ENCODE measurements around the gene CYP2W1. TPM values are rescaled to one million over a fixed set of nuclear protein-coding genes. Genes with fewer than 3 reads are reported as not detected.
A peak's percentile ranks its signal among the peaks of the same experiment; 100 is the strongest.
"Not testable (repeated sequence)": the region's sequence is repeated elsewhere in the genome, so short reads cannot be mapped to it uniquely, and the experiment has no call there.

Gene CYP2W1
- total and polyA plus RNA-seq, 8 donors, result 6.2 to 16.9 (median 9.0) TPM; not detected in 2

GRCh38 chr7:1032536-1033181 lies 49.7 kb downstream of the CYP2W1 start:
- no peak for TF ChIP-seq CTCF (IDR thresholded peaks at IDR 0.05)
- Histone ChIP-seq H3K27ac (no peak overlapping the region), H3K4me3 (no peak overlapping the region), H3K9me3 (no peaks in the 10 kb centered on the region), H3K27me3 (peaks cover 0 to 6% of the 10 kb centered on the region in 2 donors), H3K4me1 (peaks cover 5 to 10% of the 10 kb centered on the region in 2 donors), H3K36me3 (no peaks in the 10 kb centered on the region)
- ATAC-seq, result no peak
- DNase-seq, result peak in 1 of 4 donors; percentile 69
- intact Hi-C loops (cut with DNase I), result no loop called here

GRCh38 chr7:1033546-1034145 lies 50.7 kb downstream of the CYP2W1 start:
- H3K27me3 ChIP-seq, result no peaks in the 10 kb centered on the region
- peak in 1 of 4 donors; percentile 58 for DNase-seq
- no peak overlapping the region for H3K4me3 ChIP-seq
- H3K4me1 ChIP-seq, result peaks cover 5 to 8% of the 10 kb centered on the region in 2 donors
- TF ChIP-seq CTCF (IDR thresholded peaks at IDR 0.05), result no peak
- no peaks in the 10 kb centered on the region for H3K36me3 ChIP-seq
- no peak overlapping the region for H3K27ac ChIP-seq
- no peak for ATAC-seq
- intact Hi-C loops (cut with DNase I), result no loop called here
- H3K9me3 ChIP-seq, result no peaks in the 10 kb centered on the region

GRCh38 chr7:1034769-1035168 lies 51.8 kb downstream of the CYP2W1 start:
- H3K27ac ChIP-seq; H3K4me1 ChIP-seq; H3K4me3 ChIP-seq; intact Hi-C loops (cut with DNase I); H3K9me3 ChIP-seq; H3K36me3 ChIP-seq; H3K27me3 ChIP-seq; DNase-seq; ATAC-seq: not testable (repeated sequence)

- ATAC-seq; H3K9me3 ChIP-seq; H3K4me1 ChIP-seq; H3K27ac ChIP-seq; H3K36me3 ChIP-seq; H3K4me3 ChIP-seq; H3K27me3 ChIP-seq; intact Hi-C loops (cut with DNase I): not testable (repeated sequence)
- peak in 1 of 4 donors; percentile 40 for DNase-seq
Measured at GRCh38 chr7:1036164-1036928, 53.4 kb downstream of the CYP2W1 start.

Small RNA genes within 50 kb of the gene (microRNA-seq; reads per million reads assigned to microRNA genes)
- 368 to 601 reads per million in 2 donors for gene MIR339

Other genes with a start within 250 kb of the CYP2W1 start
- gene SUN1, start 150.7 kb upstream of the CYP2W1 start, total RNA-seq, result 100 to 1,000 TPM; 101 to 109 TPM
- gene SUN1, start 150.7 kb upstream of the CYP2W1 start, polyA plus RNA-seq (ENCODE audit: insufficient read length in 6 of 6), result 100 to 1,000 TPM; 137 to 182 (median 159) TPM
- 10 to 100 TPM; 30.1 to 31.6 TPM for gene GET4, start 106.6 kb upstream of the CYP2W1 start, total RNA-seq
- 10 to 100 TPM; 25.0 to 39.0 (median 31.1) TPM for gene GET4, start 106.6 kb upstream of the CYP2W1 start, polyA plus RNA-seq (ENCODE audit: insufficient read length in 6 of 6)
- gene ADAP1, start 28.5 kb upstream of the CYP2W1 start, total RNA-seq, result 10 to 100 TPM; 25.8 to 35.1 TPM
- gene ADAP1, start 28.5 kb upstream of the CYP2W1 start, polyA plus RNA-seq (ENCODE audit: insufficient read length in 6 of 6), result 1 to 10 TPM; 5.1 to 8.7 (median 7.6) TPM
- gene COX19, start 7.6 kb upstream of the CYP2W1 start, total RNA-seq, result 10 to 100 TPM in 1 of 2 donors, 1 to 10 TPM in 1; 9.1 to 10.8 TPM
- gene COX19, start 7.6 kb upstream of the CYP2W1 start, polyA plus RNA-seq (ENCODE audit: insufficient read length in 6 of 6), result 10 to 100 TPM; 13.1 to 18.1 (median 16.7) TPM
- gene GPR146, start 61.4 kb downstream of the CYP2W1 start, total RNA-seq, result 10 to 100 TPM; 16.7 to 18.9 TPM
- gene GPR146, start 61.4 kb downstream of the CYP2W1 start, polyA plus RNA-seq (ENCODE audit: insufficient read length in 6 of 6), result 1 to 10 TPM; 6.3 to 8.7 (median 7.7) TPM
- gene GPER1, start 104.9 kb downstream of the CYP2W1 start, total RNA-seq, result 10 to 100 TPM in 1 of 2 donors, 1 to 10 TPM in 1; 8.1 to 11.6 TPM
- 1 to 10 TPM; 5.1 to 6.9 (median 5.6) TPM for gene GPER1, start 104.9 kb downstream of the CYP2W1 start, polyA plus RNA-seq (ENCODE audit: insufficient read length in 6 of 6)
- gene ZFAND2A, start 177.0 kb downstream of the CYP2W1 start, total RNA-seq, result 10 to 100 TPM; 15.1 to 28.9 TPM
- 10 to 100 TPM; 20.0 to 28.1 (median 22.8) TPM for gene ZFAND2A, start 177.0 kb downstream of the CYP2W1 start, polyA plus RNA-seq (ENCODE audit: insufficient read length in 6 of 6)
- gene UNCX, start 249.7 kb downstream of the CYP2W1 start, total RNA-seq, result not detected
- gene UNCX, start 249.7 kb downstream of the CYP2W1 start, polyA plus RNA-seq (ENCODE audit: insufficient read length in 6 of 6), result under 1 TPM in 1 of 6 donors, not detected in 5; 0.10 TPM

Data from left lung (tissue), 10 donors.